Vagina (tissue), 2 donors: Measurements from ENCODE around the gene PDE3A. TPM values are rescaled to one million over a fixed set of nuclear protein-coding genes. Genes with fewer than 3 reads are reported as not detected.

Source experiments
- DNase-seq, 2 donors: peaks; one replicate each; pipeline ENCODE4 v3.0.0-alpha.2; 2017; ENCODE audit errors: extremely low spot score in 2 of 2
- H3K27ac ChIP-seq: fragments of 200-600 bp; sonication (generic); one replicate; pipeline ENCODE4 v1.5.1; 2019
- H3K27me3 ChIP-seq: fragments of 200-600 bp; sonication (generic); one replicate; pipeline ENCODE4 v1.5.1; 2019
- H3K36me3 ChIP-seq, 2 donors: fragments of 200-600 bp; sonication (generic); one replicate each; pipeline ENCODE4 v1.5.1; 2017 to 2019
- H3K4me1 ChIP-seq: fragments of 200-600 bp; sonication (generic); one replicate; pipeline ENCODE4 v1.5.1; 2019
- H3K4me3 ChIP-seq, 2 donors: fragments of 200-600 bp; sonication (generic); 1 replicate in 1 of 2; 2 replicates in 1 of 2; pipeline ENCODE4 v1.5.1; 2016 to 2019
- H3K9me3 ChIP-seq: fragments of 200-600 bp; sonication (generic); one replicate; pipeline ENCODE4 v1.5.1; 2019
- CTCF ChIP-seq, 3 experiments: fragments of 450-650 bp in 2 of 3; fragments of 200-600 bp in 1 of 3; sonication (generic) in 1 of 3; IDR thresholded peaks; one replicate each; pipeline ENCODE4 v1.5.1; 2017 to 2019; ENCODE audit warnings: antibody characterized with exemption in 3 of 3, mild to moderate bottlenecking in 2 of 3, moderate library complexity in 2 of 3
- POLR2A ChIP-seq, 2 donors: fragments of 450-650 bp; IDR thresholded peaks; one replicate each; pipeline ENCODE4 v1.6.1; 2017; ENCODE audit warnings: antibody characterized with exemption in 2 of 2, mild to moderate bottlenecking in 2 of 2, moderate library complexity in 2 of 2
- POLR2AphosphoS5 ChIP-seq, 2 donors: sonication (generic); formaldehyde crosslinking; IDR thresholded peaks; one replicate each; pipeline ENCODE4 v1.9.0; 2017; ENCODE audit warnings: antibody characterized with exemption in 2 of 2, mild to moderate bottlenecking in 2 of 2, low read depth in 1 of 2; ENCODE audit not compliant: insufficient read depth in 1 of 2
- intact Hi-C: fragments of 100-400 bp; cut with DNase I; formaldehyde crosslinking; loops from one replicate; pipeline ENCODE4 v1.15.1; 2023
- total RNA-seq: library from RNA; depleted of rRNA; stranded (reverse); fragments of >200 nt; gene quantifications from one replicate; pipeline ENCODE4 v1.2.3, GENCODE V29; 2016

Gene PDE3A
- total RNA-seq, 1 donor from 2014 or later: 9.6 TPM

GRCh38 chr12:20370866-20371519 is 2.7 kb downstream of the PDE3A start:
- TF ChIP-seq POLR2AphosphoS5 (IDR thresholded peaks at IDR 0.05; ENCODE audit: insufficient read depth in 1 of 2, low read depth in 1 of 2): no peak
- no peak overlapping the region for H3K27ac ChIP-seq
- no peaks in the 10 kb centered on the region for H3K27me3 ChIP-seq
- peaks cover 6% of the 10 kb centered on the region for H3K4me1 ChIP-seq
- H3K36me3 ChIP-seq: no peaks in the 10 kb centered on the region
- no peak for DNase-seq
- peak overlapping the region in 1 of 2 donors; percentile 60 for H3K4me3 ChIP-seq
- no peaks in the 10 kb centered on the region for H3K9me3 ChIP-seq
- intact Hi-C loops: no loop called here

- no peaks in the 10 kb centered on the region for H3K36me3 ChIP-seq
- intact Hi-C loops: no loop called here
- no peak for DNase-seq
- no peaks in the 10 kb centered on the region for H3K27me3 ChIP-seq
- no peak overlapping the region for H3K27ac ChIP-seq
- TF ChIP-seq POLR2AphosphoS5 (IDR thresholded peaks at IDR 0.05; ENCODE audit: insufficient read depth in 1 of 2, low read depth in 1 of 2) (no peak), POLR2A (IDR thresholded peaks at IDR 0.05) (no peak), CTCF (IDR thresholded peaks at IDR 0.05) (no peak)
- H3K9me3 ChIP-seq: no peaks in the 10 kb centered on the region
- H3K4me1 ChIP-seq: peaks cover 4% of the 10 kb centered on the region
- no peak overlapping the region for H3K4me3 ChIP-seq
Observed at GRCh38 chr12:20372326-20373096, 4.2 kb downstream of the PDE3A start.

GRCh38 chr12:20374795-20375194 is 6.5 kb downstream of the PDE3A start:
- Histone ChIP-seq H3K4me1 (no peaks in the 10 kb centered on the region), H3K4me3 (no peak overlapping the region), H3K9me3 (no peaks in the 10 kb centered on the region), H3K27ac (no peak overlapping the region), H3K27me3 (no peaks in the 10 kb centered on the region), H3K36me3 (no peaks in the 10 kb centered on the region)
- intact Hi-C loops: no loop called here
- TF ChIP-seq POLR2A (IDR thresholded peaks at IDR 0.05) (no peak), CTCF (IDR thresholded peaks at IDR 0.05) (no peak), POLR2AphosphoS5 (IDR thresholded peaks at IDR 0.05; ENCODE audit: insufficient read depth in 1 of 2, low read depth in 1 of 2) (no peak)
- DNase-seq: no peak

- H3K4me3 ChIP-seq: no peak overlapping the region
- no peaks in the 10 kb centered on the region for H3K27me3 ChIP-seq
- H3K9me3 ChIP-seq: no peaks in the 10 kb centered on the region
- H3K36me3 ChIP-seq: no peaks in the 10 kb centered on the region
- no peaks in the 10 kb centered on the region for H3K4me1 ChIP-seq
- intact Hi-C loops: no loop called here
- H3K27ac ChIP-seq: no peak overlapping the region
- TF ChIP-seq POLR2A (IDR thresholded peaks at IDR 0.05) (no peak), POLR2AphosphoS5 (IDR thresholded peaks at IDR 0.05; ENCODE audit: insufficient read depth in 1 of 2, low read depth in 1 of 2) (no peak)
- DNase-seq: no peak
Observed at GRCh38 chr12:20375560-20375959, 7.2 kb downstream of the PDE3A start.

GRCh38 chr12:20376984-20377383 is 8.6 kb downstream of the PDE3A start:
- no peak overlapping the region for H3K27ac ChIP-seq
- no peaks in the 10 kb centered on the region for H3K4me1 ChIP-seq
- H3K36me3 ChIP-seq: no peaks in the 10 kb centered on the region
- DNase-seq: no peak
- intact Hi-C loops: no loop called here
- H3K27me3 ChIP-seq: no peaks in the 10 kb centered on the region
- no peak for TF ChIP-seq POLR2AphosphoS5 (IDR thresholded peaks at IDR 0.05; ENCODE audit: insufficient read depth in 1 of 2, low read depth in 1 of 2)
- TF ChIP-seq POLR2A (IDR thresholded peaks at IDR 0.05): no peak
- peak in 1 of 3 experiments; percentile 24 for TF ChIP-seq CTCF (IDR thresholded peaks at IDR 0.05)
- no peak overlapping the region for H3K4me3 ChIP-seq
- H3K9me3 ChIP-seq: no peaks in the 10 kb centered on the region

- no peak for DNase-seq
- Histone ChIP-seq H3K9me3 (no peaks in the 10 kb centered on the region), H3K27me3 (no peaks in the 10 kb centered on the region), H3K4me3 (no peak overlapping the region), H3K36me3 (no peaks in the 10 kb centered on the region), H3K27ac (no peak overlapping the region), H3K4me1 (no peaks in the 10 kb centered on the region)
- intact Hi-C loops: no loop called here
- TF ChIP-seq CTCF (IDR thresholded peaks at IDR 0.05) (no peak), POLR2AphosphoS5 (IDR thresholded peaks at IDR 0.05; ENCODE audit: insufficient read depth in 1 of 2, low read depth in 1 of 2) (no peak), POLR2A (IDR thresholded peaks at IDR 0.05) (no peak)
Observed at GRCh38 chr12:20377750-20378149, 9.4 kb downstream of the PDE3A start.
